IPS-11a (cell line): ENCODE data around the gene UCK2.

Experiments
- H3K4me3 ChIP-seq: one replicate; pipeline ENCODE4 v1.5.1; 2013; ENCODE audit warnings: low read depth, low read length, control low read depth

Gene UCK2

DNA sequence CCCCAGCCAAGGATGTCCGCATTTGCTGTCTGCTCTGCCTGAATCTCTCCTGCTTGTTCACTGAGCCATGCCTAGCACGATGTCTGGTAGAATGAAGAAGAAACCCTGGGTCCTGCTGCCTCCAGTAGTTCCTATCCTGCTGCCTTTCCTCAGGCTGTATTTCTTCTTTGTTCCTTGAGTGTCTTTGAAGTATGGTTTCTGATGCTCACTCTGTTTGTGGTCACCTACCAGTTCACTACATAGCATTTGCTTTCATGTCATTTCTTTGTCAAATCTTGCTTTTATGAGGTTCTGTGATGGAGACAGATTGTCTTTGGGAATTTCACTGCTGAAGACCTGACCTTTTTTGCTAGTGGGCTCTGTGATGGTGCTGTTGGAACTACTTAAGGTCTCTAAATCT, 5.9 kb downstream of the UCK2 start:
- no peak overlapping the region for H3K4me3 ChIP-seq

DNA sequence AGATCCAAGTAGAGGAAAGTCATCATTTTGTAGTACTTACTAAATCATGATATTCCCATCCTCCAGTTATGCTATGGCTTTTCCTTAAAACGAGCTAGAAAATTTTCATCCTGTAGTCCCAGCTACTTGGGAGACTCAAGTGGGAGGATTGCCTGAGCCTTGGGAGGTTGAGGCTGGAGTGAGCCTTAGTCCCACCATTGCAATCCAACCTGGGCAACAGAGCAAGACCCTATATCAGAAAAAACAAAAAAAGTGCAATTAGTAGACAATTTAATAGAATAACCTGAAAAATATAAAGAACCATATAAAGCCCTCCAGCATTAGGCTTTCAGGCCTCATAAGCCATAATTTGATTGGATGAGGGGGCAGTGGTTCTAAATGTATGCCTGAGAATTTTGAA, 6.8 kb downstream of the UCK2 start:
- no peak overlapping the region for H3K4me3 ChIP-seq

DNA sequence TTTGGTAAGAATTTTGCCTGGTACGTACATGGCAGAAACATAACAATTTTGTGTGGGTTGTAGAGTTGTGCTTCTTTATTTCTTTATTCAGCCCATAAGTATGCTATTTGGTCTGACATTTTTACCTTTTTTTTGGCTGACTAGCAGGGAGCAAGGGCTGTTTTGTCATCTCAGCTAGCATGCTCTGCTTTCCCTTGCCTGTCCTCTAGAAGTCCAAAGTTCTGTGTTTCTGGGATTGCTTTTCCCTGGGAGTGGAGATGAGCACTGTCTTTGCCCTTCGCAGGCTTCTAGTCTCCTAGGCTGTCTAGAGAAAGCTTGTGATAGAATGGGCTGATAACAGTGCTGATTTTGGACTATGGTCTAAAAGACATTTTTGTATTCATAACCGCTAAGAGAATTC, 7.5 kb downstream of the UCK2 start:
- H3K4me3 ChIP-seq: no peak overlapping the region

DNA sequence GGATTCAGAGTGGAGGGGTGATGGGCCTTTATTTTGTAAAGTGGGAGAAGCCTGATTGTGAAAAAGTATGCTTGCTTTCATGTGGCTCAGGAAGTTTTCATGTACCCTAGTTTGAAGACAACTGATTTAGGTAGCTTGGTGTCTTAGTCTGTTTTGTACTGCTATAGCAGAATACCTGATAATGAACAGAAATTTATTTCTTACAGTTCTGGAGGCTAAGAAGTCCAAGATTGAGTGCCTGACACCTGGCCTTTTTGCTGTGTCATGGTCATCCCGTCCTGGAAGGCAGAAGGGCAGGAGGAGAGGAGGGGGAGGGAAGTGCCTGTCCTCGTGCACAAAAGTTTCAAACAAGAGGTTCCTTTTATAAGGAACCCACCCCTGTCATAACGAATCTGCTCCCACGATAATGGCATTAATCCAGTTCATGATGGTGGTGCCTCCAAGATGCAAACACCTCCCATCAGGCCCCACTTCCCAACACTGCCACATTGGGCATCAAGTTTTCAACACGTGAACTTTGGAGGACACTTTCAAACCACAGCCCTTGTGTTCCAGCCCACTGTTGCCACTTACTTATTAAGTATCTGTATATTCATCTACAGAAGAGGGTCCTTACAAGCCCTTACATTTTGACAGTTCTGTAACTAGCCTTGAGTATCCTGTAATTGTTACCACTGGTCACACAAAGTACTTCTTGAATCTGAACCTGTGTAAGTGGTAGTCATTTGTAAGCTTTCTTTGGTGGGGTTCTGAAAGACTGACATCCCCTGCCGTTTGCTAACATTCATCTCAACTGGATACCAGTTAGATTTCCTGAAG, 9.5 kb downstream of the UCK2 start:
- no peak overlapping the region for H3K4me3 ChIP-seq

DNA sequence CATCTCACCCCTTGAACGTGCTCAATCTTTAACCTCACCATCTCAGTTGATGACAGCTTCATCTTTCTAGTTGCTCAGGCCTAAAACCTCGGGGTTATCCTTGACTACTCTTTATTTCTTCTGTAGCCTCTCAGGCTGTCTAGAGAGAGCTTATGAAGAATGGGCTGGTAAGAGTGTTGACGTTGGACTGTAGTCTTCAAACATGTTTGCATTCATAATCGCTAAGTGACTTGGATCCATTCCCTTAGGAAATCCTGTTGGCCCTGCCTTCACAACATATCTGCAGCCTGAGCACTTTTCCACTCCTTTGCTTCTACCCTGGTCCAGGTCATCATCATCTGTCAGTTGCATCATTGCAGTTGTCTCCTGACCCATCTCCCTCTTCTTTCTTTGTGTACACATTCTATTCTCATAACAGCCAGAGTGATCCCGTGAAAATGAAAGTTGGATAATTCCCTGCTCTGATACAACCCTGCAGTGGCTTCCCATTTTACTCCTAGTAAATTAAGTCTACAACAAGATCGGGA, 10.5 kb downstream of the UCK2 start:
- H3K4me3 ChIP-seq: no peak overlapping the region

DNA sequence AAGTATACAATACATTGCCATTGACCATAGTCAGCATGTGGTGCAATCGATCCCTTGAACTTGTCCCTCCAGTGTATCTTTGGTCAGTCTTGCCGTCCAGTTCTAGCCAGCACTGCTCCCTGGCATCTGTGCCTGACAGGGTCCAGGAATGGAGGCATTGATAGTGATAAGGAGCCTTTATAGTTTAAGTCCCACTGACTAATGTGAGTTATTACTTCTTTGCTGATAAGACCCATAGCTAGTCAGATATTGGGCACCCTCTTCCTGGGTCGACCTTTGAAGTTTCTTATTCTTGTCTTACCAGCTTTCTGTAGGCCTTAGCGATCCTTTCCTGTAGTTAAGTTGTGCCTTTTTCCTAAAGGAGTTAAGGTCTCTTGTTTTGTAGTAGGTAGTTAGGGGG, 13.0 kb downstream of the UCK2 start:
- no peak overlapping the region for H3K4me3 ChIP-seq

DNA sequence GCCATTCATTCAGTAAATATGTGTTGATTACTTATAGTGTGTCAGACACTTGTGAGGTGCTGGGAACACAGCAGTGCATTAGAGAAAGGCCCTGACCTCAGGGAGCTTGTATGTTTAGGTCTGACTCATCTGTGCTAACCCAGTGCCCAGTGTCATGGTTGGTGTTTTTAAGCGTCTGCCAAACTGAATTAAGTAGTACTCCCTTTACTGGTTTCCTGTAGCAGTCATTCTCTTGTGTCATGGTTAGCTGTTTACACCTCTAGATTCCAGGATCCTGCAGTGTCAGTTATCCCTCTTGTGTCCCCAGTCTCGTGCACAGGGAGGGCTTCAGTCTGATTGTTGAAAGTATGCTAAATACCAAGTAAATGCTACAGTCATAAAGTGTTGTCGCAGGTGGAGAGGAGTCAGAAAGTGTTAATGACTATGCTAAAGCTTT, 14.2 kb downstream of the UCK2 start:
- H3K4me3 ChIP-seq: no peak overlapping the region

DNA sequence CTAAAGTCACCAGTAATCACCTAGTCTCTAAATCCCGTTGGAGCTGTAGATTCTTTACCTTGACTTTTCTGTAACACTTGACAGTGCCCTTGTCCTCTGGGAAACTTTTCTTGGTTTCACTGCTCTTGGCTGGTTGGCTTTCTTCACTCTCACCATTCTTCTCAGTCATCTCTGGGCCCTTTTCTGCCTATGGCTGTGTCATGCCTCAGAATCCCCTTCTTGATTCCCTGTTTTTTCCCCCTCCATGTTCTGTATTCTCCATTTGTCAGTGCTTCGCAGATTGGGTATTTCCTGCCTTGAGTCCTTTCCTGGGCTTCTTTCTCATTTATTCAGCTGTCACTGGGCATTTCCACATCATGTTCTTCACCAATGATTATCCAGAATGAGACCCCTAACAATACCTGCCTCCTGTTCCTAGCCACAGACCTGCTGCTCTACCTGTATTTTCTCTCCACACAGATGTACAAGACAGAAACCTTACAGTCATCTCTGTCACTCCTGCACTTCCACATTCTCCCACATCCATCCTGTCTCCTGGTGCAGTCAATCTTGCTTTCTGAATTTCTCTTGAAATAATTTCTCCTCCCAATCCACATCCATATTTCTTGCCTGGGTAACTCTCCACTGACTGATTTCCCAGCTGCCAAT, 14.7 kb downstream of the UCK2 start:
- H3K4me3 ChIP-seq: no peak overlapping the region

DNA sequence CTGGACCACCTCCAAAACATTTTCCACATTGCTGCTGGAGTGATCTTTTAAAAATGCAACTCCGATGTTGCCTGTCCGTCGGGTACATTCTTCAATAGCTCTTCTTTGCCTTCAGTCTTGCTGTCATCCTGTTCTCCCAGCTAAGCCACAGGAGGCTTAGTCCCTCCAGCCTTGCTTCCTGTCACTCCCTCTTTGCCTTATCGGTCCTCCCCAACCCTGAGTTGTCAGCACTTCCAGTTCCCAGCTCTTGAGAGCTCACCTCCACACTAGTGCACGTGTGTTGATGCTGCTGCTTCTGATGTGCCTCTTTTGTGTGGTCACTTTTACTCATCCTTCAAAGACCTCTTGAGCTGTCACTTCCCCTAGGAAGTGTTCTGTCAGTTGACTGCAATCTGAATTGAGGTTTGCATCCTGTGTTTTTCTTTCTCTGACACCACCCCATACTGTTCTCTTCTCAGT, 15.3 kb downstream of the UCK2 start:
- H3K4me3 ChIP-seq: no peak overlapping the region

DNA sequence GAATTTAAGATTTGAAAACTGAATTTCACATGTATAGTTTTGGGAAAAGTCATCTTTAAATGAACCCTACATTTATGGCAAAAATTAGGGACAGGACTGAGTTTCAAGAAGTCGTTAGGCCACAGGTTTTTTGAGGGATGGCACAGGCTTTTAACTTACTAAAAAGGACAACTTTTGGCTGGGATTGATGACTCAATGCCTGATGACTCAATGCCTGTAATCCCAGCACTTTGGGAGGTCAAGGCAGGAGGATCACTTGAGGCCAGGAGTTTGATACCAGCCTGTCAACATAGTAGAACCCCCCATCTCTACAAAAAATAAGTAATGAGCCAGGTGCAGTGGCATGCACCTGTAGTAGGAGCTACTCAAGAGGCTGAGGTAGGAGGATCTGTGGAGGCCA, 15.9 kb downstream of the UCK2 start:
- H3K4me3 ChIP-seq: no peak overlapping the region

DNA sequence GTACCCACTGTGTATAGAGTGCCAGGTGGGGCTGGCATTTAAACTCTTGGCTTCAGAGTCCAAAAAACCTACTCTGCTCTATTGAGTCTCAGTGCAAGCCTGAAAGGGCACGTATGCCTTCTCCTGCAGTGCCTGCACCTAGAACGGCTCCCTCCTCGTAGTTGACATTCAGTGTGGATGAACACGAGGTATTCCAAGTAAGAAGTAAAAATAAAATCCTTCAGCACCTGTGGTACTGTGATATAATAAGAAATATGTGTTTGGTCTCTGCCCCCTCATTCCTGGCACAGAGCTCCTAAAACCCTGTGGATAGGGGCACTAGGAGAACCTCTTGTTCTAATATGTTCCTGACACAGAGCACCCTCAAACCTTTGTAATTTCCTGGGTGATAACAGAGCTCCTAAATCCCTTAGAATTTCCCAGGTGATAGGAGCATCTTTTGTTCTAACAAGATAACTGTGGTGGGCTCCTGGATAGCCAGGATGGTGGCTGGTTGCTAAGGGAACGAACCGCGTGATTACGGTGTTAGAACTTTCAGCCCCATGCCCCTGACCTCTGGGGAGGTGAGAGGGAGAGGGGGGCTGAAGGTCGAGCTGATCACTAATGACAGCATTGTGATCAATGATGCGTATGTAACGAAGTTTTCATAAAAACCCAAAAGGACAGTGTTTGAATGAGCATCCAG, 16.8 kb downstream of the UCK2 start:
- no peak overlapping the region for H3K4me3 ChIP-seq

DNA sequence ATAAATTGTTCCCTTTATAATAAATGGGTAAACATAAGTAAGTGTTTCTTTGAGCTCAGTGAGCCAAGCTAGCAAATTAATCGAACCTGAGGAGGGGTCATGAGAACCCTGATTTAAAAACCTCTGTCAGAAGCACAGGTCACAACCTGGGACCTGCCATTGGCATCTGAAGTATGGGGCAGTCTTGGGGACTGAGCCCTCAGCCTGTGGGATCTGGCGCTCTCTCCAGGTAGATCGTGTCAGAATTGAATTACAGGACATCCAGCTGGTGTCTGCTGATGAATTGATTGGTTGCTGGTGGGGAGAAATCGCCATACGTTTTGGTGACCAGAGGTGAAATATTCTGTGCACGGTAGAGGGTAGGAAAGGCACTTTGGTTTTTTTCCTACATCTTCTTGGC, 17.5 kb downstream of the UCK2 start:
- H3K4me3 ChIP-seq: no peak overlapping the region

DNA sequence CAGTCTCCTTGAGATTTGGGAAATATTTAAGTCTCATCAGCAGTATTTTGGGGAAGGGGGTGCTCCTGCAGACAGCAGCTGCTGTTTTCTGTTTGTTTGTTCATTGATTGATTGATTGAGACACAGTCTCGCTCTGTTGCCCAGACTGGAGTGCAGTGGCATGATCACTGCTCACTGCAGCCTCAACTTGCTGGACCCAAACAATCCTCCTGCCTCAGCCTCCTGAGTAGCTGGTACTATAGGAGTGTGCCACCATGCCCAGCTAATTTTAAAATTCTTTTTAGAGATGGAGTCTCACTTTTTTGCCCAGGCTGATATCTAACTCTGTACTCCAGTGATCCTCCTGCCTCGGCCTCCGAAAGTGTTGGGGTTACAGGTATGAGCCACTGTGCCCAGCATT, 18.2 kb downstream of the UCK2 start:
- H3K4me3 ChIP-seq: no peak overlapping the region

DNA sequence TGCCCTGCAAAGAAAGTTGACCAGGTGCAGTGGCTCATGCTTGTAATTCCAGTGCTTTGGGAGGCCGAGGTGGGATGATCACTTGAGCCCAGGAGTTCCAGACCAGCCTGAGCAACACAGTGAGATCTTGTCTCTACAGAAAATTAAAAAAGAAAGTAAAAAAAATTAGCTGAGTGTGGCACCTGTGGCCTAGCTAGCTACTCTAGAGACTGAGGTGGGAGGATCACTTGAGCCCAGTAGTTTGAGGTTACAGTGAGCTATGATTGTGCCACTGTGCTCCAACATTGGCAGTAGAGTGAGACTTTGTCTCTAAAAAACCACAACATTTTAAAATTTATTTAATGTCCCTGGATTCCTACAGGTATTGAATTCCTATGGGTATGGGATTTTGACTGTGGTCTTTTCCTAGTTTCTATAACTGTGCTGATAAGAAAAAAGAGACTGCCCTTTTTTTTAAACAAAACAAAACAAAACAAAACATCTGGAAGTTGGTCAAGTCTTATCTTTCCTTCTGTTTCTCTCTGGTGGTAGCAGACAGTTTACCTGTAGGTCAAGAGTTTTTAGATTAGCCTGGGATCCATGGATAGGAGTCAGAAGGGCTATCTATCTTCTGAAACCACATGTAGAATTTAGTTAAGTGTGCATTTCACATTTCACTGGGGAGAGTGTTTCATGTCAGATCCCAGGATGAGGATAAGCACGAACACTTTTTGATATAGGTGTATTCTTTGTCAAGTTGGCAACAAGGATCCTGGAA, 18.8 kb downstream of the UCK2 start:
- no peak overlapping the region for H3K4me3 ChIP-seq

DNA sequence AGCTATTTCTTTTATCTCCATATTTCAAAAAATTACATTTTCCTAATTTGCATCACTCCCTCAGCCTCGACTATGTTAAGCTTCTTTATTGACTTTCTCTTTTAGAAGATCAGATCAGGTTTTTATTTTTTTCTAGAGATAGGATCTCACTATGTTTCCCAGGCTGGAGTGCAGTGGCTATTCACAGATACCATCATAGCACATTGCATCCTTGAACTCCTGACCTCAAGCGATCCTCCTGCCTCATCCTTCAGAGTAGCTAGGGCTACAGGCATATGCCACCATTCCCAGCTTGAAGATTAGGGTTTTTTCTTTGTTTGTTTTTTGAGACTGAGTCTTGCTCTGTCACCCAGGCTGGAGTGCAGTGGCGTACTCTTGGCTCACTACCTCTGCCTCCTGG, 20.1 kb downstream of the UCK2 start:
- H3K4me3 ChIP-seq: no peak overlapping the region

DNA sequence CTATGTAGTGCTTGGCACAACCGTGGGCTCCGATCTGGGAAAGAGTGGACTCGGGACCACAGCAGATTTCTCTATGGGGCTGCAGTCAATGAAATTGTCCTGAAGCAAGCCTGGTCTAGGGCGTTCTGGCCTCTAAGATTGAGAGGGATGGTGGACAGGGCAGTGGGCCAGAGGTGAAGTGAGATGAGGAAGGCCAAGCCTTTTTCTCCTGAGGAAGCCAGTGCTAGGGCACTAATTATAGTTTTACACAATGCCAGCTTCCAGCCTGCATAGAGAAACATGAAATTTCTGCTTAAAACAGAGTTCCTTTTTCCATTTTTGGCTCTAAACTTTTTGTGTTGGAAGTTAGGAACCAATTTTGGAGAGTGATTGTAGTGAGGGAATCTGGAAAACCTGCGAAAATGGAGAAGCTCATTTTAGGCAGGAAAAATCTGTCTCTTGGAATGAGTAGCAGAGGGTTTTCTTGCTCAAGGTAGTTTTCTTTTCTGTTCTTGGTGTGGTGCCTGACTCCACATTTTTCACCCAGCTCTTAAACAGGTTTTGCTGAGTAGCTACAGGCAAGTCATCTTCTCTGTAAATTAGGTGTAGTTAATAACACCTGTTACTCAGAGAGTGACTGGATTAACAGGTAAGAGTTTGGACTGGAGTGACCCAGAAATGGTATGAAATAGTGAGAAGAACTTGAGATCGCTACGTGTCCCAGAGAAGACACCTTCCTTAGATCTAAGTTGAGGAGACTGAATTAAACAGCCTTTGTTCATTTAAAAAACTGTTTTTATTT, 22.1 kb downstream of the UCK2 start:
- no peak overlapping the region for H3K4me3 ChIP-seq

DNA sequence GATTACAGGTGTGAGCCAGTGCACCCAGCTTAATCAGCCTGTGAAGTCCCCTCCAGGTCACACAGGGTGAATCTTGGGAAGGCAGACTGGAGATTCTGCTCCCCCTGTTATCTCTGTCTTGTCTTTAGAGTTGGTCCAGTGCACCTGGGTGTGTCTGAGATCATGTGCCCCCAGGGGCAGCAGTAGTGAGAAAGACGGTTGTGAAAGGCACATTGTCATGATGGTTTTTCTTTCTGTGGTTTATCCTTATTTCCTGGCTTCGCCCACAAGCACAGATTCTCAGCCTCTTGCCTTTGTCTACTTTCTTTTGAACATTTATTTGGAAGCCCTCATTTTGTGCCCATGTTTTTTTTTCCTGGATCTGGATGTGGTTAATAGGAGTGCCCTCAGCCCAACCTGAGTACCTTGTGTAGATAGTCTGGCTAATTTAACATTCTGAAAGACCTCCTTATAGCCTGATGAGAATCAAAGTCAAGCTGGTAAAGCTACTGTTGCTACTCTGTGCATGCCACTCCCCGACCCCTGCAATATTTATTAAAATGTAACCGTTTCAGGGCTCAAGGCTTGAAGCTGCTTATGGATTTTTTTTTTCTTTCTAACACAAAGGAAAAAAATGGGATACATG, 23.7 kb downstream of the UCK2 start:
- H3K4me3 ChIP-seq: no peak overlapping the region

DNA sequence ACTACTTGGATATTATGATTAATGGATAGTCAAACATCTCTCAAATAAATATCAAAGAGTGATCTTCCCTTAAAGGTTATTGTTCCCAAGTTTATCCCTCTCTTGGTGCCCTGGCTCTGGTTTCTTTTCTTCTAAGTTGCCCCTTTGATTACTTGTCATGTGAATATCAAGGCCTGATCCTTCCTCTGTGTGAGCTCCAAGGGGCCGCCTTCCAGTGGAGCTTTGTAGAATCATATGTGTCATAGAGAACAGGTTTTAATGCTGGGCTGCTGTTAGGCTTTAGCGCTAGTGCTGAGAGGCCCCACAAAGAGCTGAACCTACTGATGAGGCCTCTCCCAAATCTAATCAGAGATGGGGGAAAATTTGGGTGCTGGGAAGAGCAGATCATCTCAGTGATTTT, 25.5 kb downstream of the UCK2 start:
- no peak overlapping the region for H3K4me3 ChIP-seq

DNA sequence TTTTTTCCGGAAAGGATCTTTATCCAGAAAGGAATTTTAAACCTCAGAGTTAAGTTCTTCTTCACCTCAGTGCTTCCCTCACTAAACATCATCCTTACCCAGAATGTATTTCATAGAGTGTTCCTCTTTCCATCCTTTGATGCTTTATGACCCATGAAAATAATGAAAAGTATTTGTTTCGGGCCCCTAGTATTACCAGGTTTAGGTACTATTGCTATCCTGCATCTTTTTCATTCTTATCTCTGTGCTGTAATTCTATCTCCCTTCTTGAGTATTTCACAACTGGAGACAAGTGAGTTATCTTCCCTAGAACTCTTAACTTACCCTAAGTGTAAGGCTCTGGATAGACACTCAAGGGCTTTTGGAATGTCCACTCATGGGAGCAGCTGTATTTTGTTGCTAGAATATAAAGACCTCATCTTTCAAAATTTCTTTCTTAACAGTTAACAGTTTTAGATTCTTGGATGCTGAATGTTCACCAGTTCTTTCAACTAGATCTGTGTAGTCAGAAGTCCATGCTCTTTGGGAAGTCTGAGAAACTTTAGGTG, 26.2 kb downstream of the UCK2 start:
- no peak overlapping the region for H3K4me3 ChIP-seq
